Amygdala (tissue), 56 donors: ENCODE data around the gene SEZ6.

Experiments
- DNase-seq, 56 donors: peaks; one replicate each; lab custom pipeline; 2025; lab: John Stamatoyannopoulos, UW

The SEZ6 gene

DNA sequence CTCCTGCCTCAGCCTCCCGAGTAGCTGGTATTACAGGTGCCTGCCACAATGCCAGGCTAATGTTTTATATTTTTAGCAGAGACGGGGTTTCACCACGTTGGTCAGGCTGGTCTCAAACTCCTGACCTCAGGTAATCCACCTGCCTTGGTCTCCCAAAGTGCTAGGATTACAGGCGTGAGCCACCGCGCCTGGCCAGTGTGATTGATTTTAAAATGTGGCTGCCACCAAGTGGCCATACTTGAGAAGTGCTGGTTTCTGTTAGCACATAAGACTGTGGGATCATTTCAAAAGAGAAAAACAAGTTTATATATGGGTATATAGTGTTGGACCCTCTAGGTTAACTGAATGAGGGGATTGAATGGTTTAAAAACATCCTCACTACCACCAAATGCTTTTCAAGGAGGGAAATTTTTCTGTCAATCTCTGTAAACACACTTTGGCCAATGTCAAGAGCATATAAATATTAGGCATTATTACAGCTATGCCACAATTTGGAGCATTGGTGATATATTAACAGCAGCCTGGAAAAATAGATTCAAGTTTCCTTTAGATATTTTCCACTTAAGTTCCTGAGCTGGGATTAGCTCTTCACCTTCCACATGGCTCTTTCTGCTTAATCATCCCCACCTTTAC lies 89.4 kb downstream of the SEZ6 start:
- DNase-seq: peak in 15 of 56 donors; percentile 11 to 67 (median 26)

DNA sequence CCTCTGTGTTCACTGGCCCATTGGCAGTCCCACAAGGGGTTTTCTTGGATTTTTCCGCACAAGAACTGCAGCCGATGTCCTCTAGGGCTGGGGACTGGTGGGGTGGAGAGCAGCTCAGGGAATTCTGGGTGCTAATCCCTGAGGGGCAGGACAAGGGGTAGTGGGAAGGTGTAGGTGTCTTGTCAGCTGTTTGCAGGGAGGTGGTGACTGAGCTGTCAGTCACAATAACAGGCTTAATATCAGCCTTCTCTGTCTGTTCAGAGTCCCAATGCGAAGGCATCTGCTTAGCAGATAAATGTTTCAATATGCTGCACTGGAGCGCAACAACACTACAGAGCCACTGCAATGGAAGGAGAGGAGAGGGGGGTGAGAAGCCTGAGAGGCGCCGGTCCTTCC lies 92.9 kb downstream of the SEZ6 start:
- DNase-seq: no peak

DNA sequence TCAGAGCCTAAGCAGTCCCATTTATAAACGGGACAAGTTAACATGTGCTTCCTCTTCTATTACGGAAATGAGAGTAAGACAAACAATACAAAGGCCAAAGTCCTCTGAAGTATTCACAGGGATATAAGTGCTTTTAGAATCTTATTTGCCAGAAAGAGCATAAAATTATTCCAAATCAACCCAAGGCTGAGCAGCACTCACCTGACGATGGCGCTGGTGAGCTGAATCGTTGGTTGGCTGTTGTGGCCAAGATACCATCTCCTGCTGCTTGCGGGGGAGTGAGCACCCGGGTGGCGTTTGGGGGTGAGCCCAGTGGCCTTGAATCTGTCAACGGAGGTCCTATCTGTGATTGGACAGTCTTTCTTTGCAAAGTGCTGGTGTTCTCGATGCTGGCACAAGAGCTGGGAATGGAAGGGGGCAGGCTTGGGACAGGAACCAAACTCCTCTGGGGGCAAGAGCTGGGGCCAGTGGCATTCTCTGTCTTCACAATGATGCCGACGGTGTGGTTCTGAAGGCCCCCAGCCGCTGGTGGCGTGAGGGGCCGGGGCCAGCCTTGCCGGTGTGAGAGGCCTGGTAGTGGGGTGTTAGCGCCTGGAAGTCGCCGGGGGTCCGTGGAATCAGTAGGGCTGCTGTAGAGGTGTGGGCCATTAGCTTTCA lies 93.4 kb downstream of the SEZ6 start:
- DNase-seq: peak in 12 of 56 donors; percentile 2 to 34 (median 14)

DNA sequence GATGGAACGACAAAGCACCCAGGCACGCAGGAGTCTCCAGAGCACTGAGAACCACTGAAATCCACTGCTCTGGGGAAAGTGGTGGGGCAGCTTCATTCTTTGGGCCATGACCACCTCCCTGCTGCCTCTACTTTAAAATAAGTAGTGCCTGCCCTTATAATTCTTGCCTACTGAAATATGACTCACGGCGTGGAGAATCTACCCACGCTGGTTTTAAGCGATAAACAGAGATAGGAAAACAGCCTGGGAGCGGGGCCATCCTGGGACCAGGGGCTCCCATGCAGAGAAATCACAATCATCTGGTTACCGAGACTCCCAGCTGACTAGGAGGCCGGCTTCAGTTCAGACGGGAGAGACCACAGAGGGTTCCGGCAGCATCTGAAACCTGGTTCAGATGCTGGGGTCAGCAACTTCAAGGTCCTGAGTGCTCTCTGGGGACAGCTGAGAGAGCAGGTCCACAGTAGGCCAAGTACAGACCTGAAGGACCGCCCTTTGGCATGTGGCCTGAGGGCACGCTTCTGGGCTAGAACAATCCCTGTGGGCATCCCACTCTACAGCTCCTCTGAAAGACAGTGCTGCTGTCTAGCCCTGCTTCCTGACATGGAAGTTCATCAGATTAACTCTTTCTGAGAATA lies 94.3 kb downstream of the SEZ6 start:
- DNase-seq: no peak

DNA sequence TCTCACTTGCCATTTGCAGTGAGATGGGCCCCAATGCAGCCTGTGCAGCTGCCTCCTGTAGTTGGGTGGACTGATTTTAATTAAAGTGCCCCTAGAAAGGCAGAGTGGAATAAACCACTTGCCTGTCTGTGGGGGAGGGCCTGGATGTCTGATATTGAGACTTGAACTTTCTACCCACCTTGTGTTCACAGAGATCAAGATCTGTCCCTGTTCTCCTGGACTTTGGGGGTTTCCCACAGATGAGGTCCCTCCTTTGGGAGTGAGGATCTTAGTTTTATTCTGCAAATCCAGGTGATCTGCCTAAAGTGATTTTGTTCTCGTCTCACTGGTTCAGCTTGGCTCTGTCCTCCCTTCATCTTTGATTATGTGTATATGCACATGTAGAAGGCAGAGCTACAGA lies 95.3 kb downstream of the SEZ6 start:
- DNase-seq: no peak

DNA sequence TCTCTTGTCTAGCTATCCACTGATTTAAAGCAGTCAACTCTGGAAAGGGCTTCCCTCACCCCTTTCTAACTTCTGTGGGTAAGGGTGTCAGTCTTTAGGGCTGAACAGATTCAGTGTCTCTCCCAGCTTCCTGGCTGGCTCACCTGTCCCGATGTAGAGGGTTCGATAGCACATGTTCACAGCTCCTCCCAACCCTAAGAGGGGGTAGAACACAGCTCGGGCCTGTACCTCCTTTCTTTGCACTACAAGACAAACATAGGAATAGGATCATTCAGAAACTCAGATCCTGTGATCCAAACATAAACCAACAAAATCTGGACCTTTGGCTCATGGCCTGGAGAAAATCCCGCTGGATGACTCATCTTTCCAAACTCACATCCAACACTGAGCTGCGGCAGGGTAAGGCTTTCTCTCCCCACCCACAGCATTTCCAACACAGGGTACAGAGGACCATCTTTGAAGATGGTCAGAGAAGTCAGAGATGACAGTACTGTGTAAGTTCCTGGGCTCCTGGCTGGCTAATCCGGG lies 97.1 kb downstream of the SEZ6 start:
- DNase-seq: peak in 1 of 56 donors; percentile 13

DNA sequence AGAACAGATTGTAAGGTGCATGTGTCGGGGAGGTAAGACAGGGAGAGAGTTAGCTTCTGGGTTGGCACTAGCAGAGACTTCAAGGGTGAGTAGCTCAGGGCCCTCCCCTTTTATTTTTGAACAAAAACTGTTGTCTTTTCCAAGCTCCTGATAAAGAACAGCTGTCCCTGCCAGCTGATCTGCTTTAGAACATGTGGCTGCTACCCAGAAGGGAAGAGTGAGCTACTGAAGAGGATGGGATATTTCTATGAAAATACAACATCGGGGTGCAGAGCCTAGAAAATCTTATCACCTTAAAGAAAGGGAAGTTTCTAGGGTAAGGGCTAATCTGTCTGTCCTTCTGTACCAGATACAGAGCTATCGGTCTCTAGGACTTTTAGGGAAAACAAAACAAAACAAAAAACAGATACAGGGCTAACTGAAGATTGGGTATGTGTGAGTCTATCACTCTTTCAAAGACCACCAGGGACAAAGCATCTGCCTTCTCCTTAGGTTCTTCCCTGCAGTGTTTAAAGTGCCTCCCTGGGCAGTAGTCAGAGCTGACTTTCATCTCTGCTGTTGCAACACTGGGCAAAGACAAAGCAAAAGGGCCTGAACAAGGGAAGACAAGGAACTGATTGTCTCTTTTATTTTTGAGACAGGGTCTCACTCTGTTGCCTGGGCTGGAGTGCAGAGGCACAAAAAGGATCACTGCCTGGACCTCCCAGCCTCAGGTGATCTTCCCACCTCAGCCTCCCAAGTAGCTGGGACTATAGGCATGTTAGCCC lies 97.9 kb downstream of the SEZ6 start:
- DNase-seq: peak in 1 of 56 donors; percentile 11

DNA sequence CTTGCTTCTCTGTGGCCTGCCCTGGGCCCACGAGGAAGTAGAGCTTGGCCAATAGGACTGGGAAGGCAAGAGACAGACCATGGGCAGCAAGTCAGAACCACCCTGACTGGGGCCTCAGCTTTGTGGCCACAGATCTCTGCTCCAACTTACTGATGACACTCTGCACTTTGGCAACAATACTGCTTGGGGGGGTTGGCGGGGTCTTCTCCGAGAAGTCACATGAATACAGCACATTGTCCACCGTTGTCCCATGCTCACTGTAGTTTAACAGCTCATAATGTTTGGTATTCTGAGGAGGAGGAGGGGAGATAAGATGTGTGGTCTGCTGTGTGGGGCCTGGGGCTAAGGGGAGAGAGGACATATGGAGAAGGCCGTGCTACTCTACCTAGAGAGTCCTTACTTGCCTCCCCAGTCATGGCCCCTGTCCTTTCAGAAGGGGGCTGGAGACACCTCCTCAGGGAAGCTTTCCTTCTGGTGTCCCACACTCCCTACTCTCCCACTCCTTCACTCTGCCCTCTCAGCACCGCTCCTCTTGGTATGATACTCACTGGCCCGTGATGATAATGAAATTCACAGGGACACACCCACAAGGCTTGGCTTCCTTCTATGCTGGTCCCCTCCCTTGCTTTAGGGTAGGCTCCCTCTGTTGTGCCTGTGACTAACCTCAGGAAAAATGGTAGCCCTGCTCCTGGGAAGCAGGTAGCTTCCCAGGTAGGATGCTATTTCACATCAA lies 99.0 kb downstream of the SEZ6 start:
- DNase-seq: peak in 8 of 56 donors; percentile 27 to 57 (median 40)

DNA sequence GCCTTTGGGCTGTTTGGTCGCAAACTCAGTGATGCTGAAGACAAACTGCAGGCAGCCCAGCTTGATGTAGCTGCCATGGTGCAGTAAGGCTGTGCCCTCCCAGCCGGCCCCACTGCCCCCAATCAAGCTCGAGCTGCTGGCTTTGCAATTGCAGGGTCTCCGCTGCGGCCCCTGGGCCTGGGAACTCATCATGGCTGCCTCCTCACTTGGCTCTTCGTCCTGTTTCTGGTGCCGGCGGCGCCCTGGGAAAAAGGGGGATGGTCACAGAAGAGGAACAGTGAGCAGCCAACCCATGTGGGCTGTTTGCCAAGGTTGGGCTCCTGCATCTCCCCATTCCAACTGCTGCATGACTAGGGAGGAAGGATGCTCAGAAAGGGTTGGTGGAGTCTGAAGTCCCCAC lies 99.6 kb downstream of the SEZ6 start:
- peak in 10 of 56 donors; percentile 15 to 57 (median 28) for DNase-seq
